Measurements from ENCODE around the gene ZNF154. TPM values are rescaled to one million over a fixed set of nuclear protein-coding genes. Genes with fewer than 3 reads are reported as not detected.

ZNF154 gene
- total RNA-seq, result 31.4 TPM

DNA sequence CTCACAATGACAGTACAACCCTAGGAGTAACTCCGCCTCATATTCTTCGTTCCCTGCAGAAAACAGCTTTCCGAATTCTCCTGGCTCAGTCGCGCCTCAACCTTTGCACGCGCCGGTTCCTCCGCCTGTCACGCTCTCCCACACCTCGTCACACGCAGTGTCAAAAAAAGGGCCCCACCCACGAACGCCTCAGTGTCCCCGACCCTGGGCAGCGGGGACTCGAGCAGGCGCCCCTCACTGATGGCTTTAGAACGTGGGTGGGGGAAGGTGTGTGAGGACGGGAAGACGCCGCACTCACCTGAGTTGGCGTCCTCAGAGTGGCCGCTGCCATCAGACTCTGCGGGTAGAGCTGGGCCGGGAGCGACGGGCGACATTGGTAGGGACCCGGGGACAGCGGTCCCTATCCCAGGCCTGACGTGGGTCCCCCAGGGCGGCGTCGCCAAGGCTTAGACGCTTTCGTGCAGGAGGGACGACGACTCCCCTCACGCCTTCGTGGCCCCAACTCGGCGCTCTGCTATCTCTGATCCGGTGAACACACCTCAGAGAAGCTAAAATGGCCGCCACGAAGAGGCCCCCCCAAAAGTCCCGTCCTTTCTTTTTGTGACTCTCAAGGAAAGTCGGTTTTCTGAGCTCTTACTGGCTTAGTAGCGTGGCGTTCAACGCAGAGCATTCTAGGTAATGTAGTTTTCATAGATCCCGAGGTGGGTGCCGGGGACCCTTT, at the start of gene ZNF154:
Gene ZNF154, minus strand, starts transcription at position 564 of the 721 bp plus-strand sequence. Its CDS starts 233 bp downstream, at position 331.

DNA sequence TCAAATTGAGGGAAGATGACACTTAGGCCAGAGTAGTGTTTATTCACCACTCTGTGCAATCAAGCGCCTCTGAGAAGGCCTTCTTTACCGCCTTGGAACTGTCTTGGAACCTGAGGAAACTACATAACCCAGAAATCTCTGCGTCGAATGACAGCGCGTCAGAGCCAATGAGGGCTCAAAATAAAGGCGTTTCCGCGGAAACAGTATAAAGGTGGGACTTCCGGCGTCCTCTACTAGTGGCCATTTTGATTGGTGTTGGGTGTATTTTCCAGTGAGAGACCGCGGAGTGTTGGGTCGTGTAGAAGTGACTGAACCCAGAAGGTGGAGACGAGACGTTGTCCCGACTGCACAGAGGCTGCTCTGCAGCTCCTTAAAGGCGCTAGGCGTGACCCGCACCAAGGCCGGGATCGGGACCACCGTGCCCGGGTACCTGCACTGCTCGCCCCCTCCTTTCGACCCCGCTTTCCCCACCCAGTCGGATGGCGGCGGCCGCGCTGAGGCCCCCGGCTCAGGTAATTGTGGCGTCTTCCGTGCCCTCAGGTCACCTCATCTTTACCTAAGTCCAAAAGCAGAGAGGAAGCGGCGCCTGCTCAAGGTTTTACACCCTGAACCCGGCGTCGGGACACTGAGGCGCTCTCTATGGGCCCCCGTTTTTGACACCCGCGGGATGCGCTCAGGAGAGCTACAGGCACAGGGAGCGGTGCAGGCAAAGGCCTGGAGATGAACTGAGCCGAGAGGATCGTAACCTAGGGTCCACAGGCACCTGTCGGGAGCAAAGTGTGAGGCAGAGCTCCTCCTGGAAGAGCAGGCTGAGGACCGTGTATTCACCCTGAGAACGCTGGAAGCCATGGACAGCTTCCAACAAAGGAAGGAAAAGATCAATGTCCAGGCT, 37.8 kb upstream of the ZNF154 start, which contains the start of gene ZNF776:
Gene ZNF776, plus strand, starts transcription at position 236 of the 892 bp plus-strand sequence. Its CDS starts 244 bp downstream, at position 480.

DNA sequence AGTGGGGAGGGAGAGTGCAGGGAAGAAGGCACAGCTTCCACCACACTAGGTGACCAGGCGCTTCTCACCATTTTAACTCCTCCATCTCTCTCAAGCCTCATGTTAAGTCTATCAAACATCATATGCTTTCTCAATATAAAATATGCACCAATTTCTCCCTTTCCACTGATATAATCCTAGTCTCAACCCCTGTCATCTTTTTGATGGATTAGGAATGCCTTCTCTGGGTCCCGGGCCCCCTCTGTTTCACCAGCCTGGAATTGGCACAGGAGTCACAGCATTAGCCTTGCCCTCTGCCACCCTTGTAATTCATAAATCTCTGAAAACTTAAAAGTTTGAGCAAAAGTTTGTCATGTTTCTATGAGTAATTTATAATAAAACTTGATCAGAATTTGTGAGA, 40.4 kb downstream of the ZNF154 start, which contains the start of gene ZSCAN4:
Gene ZSCAN4, plus strand, starts transcription at position 301 of the 400 bp plus-strand sequence. CDS start 7,211 bp downstream, outside the sequence.

Other genes with a start within 250 kb of the ZNF154 start
- 66.7 TPM for gene ZNF772, start 231.6 kb downstream of the ZNF154 start, total RNA-seq
- 21.7 TPM for gene ZNF419, start 221.5 kb downstream of the ZNF154 start, total RNA-seq
- 18.7 TPM for gene ZNF773, start 209.3 kb downstream of the ZNF154 start, total RNA-seq
- gene ZNF549, start 181.8 kb downstream of the ZNF154 start, total RNA-seq, result 19.6 TPM
- gene ZNF550, start 149.3 kb downstream of the ZNF154 start, total RNA-seq, result 13.4 TPM
- gene ZNF416, start 130.3 kb downstream of the ZNF154 start, total RNA-seq, result 14.1 TPM
- gene ZIK1, start 125.1 kb downstream of the ZNF154 start, total RNA-seq, result 24.2 TPM
- 5.3 TPM for gene ZNF530, start 109.3 kb downstream of the ZNF154 start, total RNA-seq
- gene ZNF134, start 95.0 kb downstream of the ZNF154 start, total RNA-seq, result 39.7 TPM
- gene ZNF211, start 76.0 kb downstream of the ZNF154 start, total RNA-seq, result 30.7 TPM
- gene ZSCAN4, start 40.3 kb downstream of the ZNF154 start, total RNA-seq, result not detected
- 16.1 TPM for gene ZNF551, start 27.2 kb downstream of the ZNF154 start, total RNA-seq
- 27.0 TPM for gene ZNF671, start 18.4 kb upstream of the ZNF154 start, total RNA-seq
- 43.6 TPM for gene ZNF776, start 37.6 kb upstream of the ZNF154 start, total RNA-seq
- gene ZNF586, start 60.5 kb upstream of the ZNF154 start, total RNA-seq, result 42.2 TPM
- gene ZNF552, start 105.7 kb upstream of the ZNF154 start, total RNA-seq, result 12.0 TPM
- 14.3 TPM for gene ZNF587B, start 121.1 kb upstream of the ZNF154 start, total RNA-seq
- 33.0 TPM for gene ZNF587, start 140.7 kb upstream of the ZNF154 start, total RNA-seq
- 29.5 TPM for gene ZNF814, start 179.8 kb upstream of the ZNF154 start, total RNA-seq
- gene ZNF417, start 207.4 kb upstream of the ZNF154 start, total RNA-seq, result 33.2 TPM
- 47.1 TPM for gene ZNF418, start 226.2 kb upstream of the ZNF154 start, total RNA-seq
- 17.3 TPM for gene ZNF256, start 238.5 kb upstream of the ZNF154 start, total RNA-seq

Measured in diencephalon (tissue), 1 donor.